Progenitor cell of endocrine pancreas (in vitro differentiated cells): ENCODE data around the gene ALLC. TPM values are rescaled to one million over a fixed set of nuclear protein-coding genes. Genes with fewer than 3 reads are reported as not detected.

Experiments
- DNase-seq: peaks from one replicate; pipeline ENCODE4 v3.0.0; 2021; ENCODE audit warnings: low spot score; ENCODE audit not compliant: unreplicated experiment
- H3K27ac Mint-ChIP-seq: 2 replicates; pipeline ENCODE4 v1.8.0; 2021; ENCODE audit warnings: mild to moderate bottlenecking, moderate library complexity, mixed read lengths
- H3K27me3 Mint-ChIP-seq: 2 replicates; pipeline ENCODE4 v1.8.0; 2021; ENCODE audit warnings: mixed read lengths
- H3K36me3 Mint-ChIP-seq: 2 replicates; pipeline ENCODE4 v1.8.0; 2022; ENCODE audit warnings: mixed read lengths; ENCODE audit not compliant: insufficient read depth
- H3K4me1 Mint-ChIP-seq: 2 replicates; pipeline ENCODE4 v1.8.0; 2021; ENCODE audit warnings: low read depth, mixed read lengths
- H3K4me3 Mint-ChIP-seq: 2 replicates; pipeline ENCODE4 v1.8.0; 2021; ENCODE audit warnings: low read depth, mild to moderate bottlenecking, moderate library complexity, mixed read lengths
- H3K9me3 Mint-ChIP-seq: 2 replicates; pipeline ENCODE4 v1.8.0; 2021; ENCODE audit warnings: low read depth, mixed read lengths
- CTCF ChIP-seq: fragments of 200-600 bp; sonication (generic); IDR thresholded peaks from one replicate; pipeline ENCODE4 v1.5.0; 2021; ENCODE audit warnings: antibody characterized with exemption, mild to moderate bottlenecking; ENCODE audit not compliant: unreplicated experiment
- total RNA-seq: library from RNA; stranded (reverse); gene quantifications from 2 replicates; pipeline ENCODE4 v1.2.1, GENCODE V29; 2021

ALLC gene
- total RNA-seq, 1 donor from 2014 or later: not detected

GRCh38 chr2:3703757-3704355 lies 45.9 kb downstream of the ALLC start:
- no peak overlapping the region for H3K4me3 Mint-ChIP-seq
- H3K9me3 Mint-ChIP-seq: peaks cover 6% of the 10 kb centered on the region
- no peaks in the 10 kb centered on the region for H3K36me3 Mint-ChIP-seq
- peaks cover 65% of the 10 kb centered on the region for H3K27me3 Mint-ChIP-seq
- no peaks in the 10 kb centered on the region for H3K4me1 Mint-ChIP-seq
- DNase-seq: no peak
- H3K27ac Mint-ChIP-seq: no peak overlapping the region
- no peak for TF ChIP-seq CTCF

- DNase-seq: no peak
- Mint-ChIP-seq H3K27ac (no peak overlapping the region), H3K4me1 (no peaks in the 10 kb centered on the region), H3K36me3 (no peaks in the 10 kb centered on the region), H3K4me3 (no peak overlapping the region), H3K27me3 (peaks cover 66% of the 10 kb centered on the region), H3K9me3 (peaks cover 3% of the 10 kb centered on the region)
- TF ChIP-seq CTCF: no peak
These were observed 46.7 kb downstream of the ALLC start for GRCh38 chr2:3704692-3705091.

GRCh38 chr2:3705782-3706181 lies 47.8 kb downstream of the ALLC start:
- H3K27ac Mint-ChIP-seq: no peak overlapping the region

GRCh38 chr2:3706892-3707291 lies 48.9 kb downstream of the ALLC start:
- no peak for TF ChIP-seq CTCF
- Mint-ChIP-seq H3K9me3 (peaks cover 3% of the 10 kb centered on the region), H3K27me3 (peaks cover 44% of the 10 kb centered on the region), H3K4me1 (no peaks in the 10 kb centered on the region), H3K4me3 (no peak overlapping the region), H3K27ac (no peak overlapping the region), H3K36me3 (no peaks in the 10 kb centered on the region)
- no peak for DNase-seq

More at GRCh38 chr2:3705782-3706181, 47.8 kb downstream of the ALLC start:
- H3K27me3 Mint-ChIP-seq: peaks cover 56% of the 10 kb centered on the region
- no peak for TF ChIP-seq CTCF
- no peak for DNase-seq
- no peaks in the 10 kb centered on the region for H3K36me3 Mint-ChIP-seq
- no peak overlapping the region for H3K4me3 Mint-ChIP-seq
- no peaks in the 10 kb centered on the region for H3K4me1 Mint-ChIP-seq
- H3K9me3 Mint-ChIP-seq: peaks cover 3% of the 10 kb centered on the region

GRCh38 chr2:3708576-3708975 lies 50.6 kb downstream of the ALLC start:
- H3K4me1 Mint-ChIP-seq: no peaks in the 10 kb centered on the region
- H3K9me3 Mint-ChIP-seq: no peaks in the 10 kb centered on the region
- H3K36me3 Mint-ChIP-seq: no peaks in the 10 kb centered on the region

More at GRCh38 chr2:3708576-3708975, 50.6 kb downstream of the ALLC start:
- H3K27ac Mint-ChIP-seq: no peak overlapping the region
- no peak for DNase-seq
- H3K4me3 Mint-ChIP-seq: no peak overlapping the region
- peaks cover 30% of the 10 kb centered on the region for H3K27me3 Mint-ChIP-seq
- TF ChIP-seq CTCF: no peak
